ENCODE results near the gene MZB1.
"Not testable (repeated sequence)": the region's sequence is repeated elsewhere in the genome, so short reads cannot be mapped to it uniquely, and the experiment has no call there.

MZB1 gene

DNA sequence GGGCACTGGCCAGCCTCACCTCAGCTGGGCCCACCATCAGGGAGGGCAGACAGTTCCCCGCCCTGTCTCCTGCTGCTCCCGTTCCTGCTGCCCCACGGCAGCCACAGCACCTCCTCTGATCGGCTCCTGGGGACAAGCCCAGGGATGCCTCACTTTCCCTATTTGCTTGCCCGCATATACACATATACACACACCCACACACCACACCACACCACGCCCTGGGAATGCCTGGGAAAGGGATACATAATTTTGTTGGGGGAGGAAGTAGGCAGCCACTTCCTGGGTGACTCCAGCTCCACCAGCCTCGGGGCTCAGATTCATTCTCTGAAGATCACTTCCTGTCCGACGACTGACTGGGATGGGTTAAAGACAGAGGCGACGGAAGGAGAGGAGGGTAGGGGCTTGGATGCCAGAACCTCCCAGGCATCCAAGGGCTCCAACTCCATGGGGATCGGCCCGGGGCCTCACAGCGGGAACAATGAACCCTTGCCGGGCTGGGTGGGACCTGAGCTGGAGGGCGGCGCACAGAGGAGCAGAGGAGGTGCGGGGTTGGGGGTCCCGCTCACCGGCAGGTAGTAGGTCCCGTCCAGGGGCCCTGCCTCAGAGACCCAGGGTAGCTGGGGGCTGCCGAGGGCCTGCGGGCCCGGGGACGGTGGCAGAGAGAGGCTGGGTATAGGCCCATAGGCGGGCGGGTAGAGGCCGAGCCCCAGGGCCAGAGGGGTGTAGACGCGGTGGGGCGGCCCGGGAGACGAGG is 2.0 kb upstream of the MZB1 start:
- DNase-seq (ENCODE audit: low read depth): no peak

DNA sequence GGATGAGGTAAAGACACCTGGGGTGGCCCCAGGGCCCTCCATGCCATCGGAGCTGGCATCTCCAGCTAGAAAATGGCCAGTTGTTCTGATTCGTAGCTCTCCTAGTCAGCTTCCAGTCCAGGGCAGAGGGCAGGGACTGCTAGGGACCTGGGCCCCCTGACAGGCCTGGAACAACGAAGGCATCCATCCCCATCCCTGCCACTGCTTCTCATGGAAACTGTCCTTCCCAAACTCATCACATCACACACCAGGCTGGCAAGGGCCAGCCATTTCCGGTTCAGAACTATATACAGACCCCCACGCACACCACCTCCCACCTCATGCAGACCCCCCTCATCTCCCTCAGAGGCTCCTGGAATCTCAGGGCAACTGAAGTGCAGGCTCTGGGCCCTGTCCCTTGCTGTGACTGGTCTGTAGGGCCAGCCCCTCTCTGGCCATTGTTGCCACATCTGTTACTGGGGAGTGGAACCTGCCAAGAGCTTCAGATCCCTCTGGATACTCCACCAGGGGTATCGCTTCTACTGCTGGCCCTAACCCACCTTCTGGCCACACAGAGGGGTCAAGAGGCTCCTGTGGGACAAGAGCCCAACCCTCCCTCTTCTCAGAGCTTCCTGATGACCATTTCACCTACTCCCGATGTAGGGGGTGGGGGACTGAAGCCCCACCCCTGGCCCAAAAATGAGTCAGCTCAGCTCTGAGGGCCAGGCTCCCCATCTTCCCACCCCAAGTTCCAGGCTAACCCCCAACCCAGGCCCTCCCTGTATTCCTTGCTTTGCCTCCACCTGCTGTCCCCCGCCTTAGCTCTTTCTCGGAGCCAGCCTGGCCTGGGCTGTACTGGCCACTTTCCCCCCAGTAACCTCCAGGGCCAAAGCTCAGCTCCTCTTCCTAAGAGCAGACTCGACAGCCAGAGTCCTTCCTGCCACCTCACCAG is 1.2 kb upstream of the MZB1 start:
- no peak for DNase-seq (ENCODE audit: low read depth)

DNA sequence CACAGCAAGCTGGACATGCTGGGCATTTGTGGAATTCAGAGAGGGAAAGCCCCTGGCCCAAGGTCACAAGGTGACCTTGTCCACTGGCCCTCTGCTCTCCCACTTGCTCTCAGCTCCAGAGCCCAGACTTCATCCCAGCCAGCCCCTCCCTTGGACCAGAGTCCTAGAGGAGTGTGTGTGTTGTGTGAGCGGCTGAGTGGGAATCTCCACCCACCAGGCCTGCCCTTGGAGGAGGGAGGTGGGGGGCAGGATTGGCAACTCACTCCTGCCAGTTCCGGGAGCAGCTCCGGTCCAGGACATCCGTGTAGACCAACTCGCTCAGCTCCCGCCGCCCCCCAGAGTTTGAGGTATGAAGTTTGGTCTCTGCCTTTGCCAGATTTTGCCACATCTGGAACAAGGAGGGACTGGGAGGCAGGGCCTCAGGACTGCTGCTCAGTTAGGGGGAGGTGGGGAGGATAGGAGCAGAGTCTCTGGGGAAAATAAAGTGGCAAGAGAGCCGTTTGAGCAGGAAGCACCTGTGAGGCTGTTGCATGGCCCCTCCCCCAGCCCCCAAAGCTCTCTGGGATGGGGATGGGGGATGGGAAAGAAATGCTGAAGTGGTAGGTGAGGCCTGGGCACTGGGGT is 1.4 kb downstream of the MZB1 start:
- DNase-seq (ENCODE audit: low read depth): no peak

DNA sequence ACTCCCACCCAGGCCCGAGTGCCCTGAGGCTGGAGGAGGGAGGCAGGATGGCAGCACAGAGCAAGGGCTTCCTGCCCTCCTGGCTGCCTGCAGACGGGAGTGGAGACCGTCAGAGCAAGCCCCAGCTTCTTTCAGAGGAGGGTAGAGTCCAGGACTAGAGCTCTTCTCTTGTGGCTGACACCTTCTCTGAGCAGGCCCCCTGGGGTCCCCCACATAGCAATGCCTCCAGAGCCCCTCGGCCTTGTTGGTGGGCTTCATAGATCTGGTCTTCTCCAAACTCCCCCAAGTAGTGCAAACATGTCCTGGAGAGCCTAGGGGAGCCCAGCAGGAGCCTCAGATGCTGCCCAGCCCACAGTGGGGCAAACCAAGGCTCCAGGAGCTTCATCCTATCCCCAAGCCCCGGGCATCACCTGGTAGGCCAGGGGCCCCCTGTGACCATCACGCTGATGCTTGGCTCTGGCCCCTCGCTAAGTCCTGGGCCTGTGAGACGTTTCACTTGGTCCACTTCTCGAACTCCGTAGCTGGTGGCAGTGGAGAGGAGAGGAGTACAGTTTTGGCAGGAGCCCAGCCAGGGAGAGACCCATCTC is 2.0 kb downstream of the MZB1 start:
- DNase-seq (ENCODE audit: low read depth): no peak

DNA sequence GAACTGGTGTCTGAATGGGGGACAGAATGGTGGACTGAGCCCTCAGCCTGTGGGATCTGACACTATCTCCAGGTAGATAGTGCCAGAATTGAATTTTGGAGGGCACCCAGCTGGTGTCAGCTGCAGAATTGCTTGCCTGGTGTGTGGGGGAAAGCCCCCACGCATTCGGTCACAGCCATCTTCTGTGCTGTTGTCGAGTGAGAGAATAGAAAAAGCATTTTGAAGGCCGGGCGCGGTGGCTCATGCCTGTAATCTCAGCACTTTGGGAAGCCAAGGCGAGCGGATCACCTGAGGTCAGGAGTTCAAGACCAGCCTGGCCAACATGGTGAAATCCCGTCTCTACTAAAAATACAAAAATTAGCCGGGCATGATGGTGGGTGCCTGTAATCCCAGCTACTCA is 2.8 kb downstream of the MZB1 start:
- DNase-seq (ENCODE audit: low read depth): not testable (repeated sequence)

DNA sequence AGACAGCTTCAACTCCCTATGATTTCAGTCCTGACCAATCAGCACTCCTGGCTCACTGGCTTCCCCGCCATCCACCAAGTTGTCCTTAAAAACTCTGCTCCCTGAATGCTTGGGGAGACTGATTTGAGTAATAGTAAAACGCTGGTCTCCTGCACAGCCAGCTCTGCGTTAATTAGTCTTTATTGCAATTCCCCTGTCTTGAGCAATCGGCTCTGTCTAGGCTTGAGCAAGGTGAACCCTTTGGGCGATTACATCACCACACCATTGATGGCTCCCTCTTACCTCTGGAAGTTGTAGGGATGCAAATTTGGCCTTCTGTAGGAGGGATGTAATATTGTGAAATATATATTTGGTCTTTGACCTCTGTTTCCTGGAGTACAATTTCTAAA is 3.7 kb downstream of the MZB1 start:
- DNase-seq (ENCODE audit: low read depth): no peak

DNA sequence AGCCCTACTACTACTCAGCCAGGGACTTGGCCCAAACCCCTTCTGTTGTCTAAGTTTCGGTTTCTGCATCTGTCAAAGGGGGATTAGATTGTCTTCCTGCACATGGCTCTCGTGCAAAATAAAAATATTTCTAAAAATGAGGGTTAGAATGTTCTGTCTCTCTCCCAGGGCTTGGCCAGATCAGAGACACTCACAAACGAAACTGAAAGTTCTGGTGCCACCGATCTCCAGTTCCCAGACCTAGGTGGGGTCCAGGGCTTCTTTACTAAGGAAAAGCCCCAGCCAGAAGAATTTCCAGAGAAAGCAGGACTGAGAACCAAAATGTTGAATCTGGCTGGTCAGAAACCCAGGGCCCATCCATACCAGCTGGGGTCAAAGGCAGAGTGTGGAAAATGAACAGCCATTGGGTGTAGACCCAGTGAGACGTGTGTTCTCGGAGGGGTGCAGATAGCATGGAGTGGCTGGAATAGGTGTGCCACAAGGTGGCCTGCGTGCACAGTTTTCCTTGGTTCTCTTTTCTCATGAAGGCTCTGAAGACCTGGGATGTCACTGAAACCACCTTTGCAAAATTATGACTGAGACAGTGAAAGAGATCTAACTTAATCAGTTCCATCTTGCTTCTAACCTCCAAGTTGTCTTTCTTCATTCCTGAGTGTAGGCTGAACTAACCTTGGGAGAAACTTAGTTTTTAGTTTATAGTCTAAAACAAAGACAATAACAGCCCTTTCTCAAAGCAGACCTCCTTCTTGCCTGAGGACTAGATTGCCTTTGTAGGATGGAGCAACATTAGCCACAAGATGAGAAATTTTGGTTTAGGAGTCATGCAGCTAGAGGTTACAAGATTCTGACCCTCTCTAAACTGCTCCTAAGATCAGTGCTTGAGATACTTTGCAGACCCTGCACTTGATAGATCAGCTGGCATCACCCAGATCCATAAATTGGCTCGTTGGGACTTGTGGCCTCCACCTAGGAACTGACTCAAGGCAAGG is 4.4 kb downstream of the MZB1 start:
- no peak for DNase-seq (ENCODE audit: low read depth)

DNA sequence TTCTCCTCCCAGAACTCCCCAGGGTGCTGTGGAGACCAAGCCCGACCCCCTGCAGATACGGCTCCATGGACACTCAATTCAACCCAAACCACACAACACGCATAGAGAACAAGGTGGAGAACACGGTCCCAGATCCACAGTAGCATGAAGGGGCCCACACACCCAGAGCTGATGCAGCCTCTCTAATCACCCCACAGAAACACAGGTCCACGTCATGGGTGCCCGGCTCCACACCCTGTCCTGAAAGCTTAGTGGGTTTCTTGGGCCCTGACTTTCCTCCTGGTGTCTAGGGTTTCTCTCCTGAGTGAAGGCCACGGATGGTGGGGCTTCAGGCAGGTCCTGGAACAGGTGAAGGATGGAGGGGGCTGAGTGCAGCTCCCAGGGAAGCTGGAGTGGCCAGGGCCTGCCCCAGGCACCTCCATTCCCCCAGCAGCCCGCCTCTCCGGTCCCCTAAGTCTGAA is 5.1 kb downstream of the MZB1 start:
- no peak for DNase-seq (ENCODE audit: low read depth)

DNA sequence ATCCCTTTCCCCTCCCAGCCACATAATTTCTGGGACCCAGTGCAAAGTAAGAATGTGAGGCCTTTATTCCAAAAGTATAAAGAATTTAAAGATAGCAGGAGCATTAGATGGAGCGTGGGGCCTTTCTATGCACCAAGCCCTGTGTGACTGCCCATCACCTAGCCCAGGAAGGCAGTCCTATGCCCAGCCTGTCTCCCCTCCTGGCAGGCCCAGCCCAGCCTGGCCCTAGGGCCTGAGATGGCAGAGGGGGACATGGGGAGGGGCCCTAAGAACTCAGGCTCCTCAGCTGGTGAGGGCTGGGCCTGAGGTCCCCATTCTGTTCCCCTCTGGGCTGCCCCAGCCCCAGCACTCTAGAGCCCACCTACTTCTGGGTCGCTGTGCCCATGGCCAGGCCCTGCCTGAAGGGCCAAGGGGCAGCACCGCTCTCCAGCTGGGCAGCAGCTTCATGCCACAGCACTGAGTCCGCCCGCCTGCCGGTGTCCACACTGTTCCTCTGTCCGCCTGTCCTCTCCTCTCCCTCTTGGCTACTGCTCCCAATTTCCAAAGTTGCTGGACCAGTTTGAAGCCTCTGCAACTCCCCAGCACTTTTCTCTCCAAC is 5.6 kb downstream of the MZB1 start:
- no peak for DNase-seq (ENCODE audit: low read depth)

DNA sequence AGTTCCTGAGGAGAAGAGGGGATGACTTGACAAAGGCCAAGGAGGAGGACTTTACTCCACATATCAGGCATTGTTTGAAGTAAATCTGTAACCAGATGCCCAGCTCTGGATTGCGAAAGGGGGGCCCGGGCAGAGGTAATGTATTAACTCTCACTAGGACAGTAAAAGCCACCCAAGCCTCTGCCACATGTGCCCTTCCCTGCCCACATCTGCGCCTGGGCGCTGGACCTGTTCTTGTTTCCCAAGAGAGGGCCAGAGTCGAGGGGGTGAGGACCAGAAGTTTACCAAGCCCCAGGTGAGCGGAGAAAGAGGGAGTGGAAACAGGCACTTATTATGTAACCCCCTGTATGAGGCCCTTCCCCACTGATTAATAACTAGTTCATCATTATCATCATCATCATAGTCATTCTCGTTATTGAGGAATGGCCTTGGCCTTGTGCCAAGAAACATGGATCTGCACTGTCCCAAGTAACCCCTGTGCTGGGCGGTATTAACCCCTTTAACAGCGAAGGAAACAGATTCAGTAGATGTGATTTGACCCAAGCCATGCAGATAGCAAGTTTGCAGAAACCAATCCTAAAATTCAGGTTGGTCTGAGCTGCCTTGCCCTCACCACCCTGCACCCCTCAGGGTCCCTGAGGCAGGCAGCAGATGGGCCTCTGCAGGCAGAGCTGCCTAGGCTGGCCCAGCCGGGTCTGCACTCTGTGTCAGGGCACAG is 6.3 kb downstream of the MZB1 start, which contains the start of gene SLC23A1:
Gene SLC23A1 (minus strand): TSS at position 23 of the 718 bp plus-strand sequence. CDS start 44 bp downstream, outside the sequence.
- DNase-seq (ENCODE audit: low read depth): no peak

DNA sequence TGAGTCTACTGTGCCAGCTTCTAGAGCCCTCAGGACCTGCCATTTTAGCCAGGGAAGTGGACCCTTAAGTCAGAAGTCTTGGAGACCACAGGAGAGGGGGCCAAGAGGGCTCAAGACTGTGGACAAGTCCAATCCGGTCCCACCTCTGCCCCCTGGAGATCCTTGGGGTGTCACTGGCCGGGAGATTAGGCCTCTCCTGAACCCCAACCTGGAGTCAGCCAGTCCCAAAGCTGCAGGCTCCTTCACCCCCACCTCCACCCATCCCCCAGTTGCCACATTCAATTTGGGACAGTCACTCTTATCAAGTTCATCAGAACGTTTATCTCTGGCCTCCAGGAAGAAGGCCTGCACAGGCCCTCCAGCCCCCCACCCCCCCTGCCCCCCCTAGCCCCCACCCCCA is 6.9 kb downstream of the MZB1 start:
- DNase-seq (ENCODE audit: low read depth): no peak

DNA sequence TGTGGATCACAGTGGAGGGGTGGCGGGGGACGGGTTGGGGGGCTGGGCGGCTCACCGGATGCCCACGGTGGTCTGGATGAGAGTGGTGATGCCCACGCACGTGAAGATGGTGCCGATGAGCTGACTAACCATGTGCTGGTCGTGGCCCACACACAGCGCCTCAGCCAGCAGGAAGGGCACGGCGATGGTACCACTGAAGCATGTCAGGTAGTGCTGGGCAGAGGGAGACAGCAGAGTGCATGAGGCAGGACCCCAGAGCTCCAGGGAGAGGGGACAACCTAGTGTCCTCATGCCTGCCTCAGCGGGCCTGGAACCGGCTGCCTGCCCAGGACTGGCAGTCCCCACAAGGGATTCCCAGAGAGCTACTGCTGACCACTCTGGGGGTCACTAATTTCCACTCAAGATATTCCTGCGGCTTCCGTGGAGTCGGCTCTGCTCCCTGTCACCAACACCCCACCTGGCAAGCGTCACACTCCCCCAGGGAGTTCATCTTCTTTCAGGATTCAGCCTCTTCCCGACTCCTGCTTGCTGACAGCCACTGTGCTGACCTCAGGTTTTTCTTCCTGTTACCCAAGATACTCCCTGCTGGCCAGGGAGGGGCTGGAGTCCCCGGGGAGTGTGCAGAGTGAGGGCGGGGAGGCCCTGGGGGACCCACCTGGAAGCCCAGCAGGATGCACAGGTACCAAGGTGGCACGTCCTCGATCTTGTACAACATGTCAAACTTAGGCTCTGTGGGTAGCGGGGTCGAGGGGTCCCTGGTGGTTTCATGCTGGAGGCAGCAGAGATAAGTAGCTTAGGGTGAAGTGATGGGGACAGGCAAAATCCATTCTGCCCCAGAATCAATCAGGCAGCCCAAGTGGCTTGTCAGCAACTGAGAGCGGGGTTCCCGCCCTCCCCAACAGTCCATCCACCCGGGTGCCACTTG is 7.6 kb downstream of the MZB1 start:
- DNase-seq (ENCODE audit: low read depth): no peak

DNA sequence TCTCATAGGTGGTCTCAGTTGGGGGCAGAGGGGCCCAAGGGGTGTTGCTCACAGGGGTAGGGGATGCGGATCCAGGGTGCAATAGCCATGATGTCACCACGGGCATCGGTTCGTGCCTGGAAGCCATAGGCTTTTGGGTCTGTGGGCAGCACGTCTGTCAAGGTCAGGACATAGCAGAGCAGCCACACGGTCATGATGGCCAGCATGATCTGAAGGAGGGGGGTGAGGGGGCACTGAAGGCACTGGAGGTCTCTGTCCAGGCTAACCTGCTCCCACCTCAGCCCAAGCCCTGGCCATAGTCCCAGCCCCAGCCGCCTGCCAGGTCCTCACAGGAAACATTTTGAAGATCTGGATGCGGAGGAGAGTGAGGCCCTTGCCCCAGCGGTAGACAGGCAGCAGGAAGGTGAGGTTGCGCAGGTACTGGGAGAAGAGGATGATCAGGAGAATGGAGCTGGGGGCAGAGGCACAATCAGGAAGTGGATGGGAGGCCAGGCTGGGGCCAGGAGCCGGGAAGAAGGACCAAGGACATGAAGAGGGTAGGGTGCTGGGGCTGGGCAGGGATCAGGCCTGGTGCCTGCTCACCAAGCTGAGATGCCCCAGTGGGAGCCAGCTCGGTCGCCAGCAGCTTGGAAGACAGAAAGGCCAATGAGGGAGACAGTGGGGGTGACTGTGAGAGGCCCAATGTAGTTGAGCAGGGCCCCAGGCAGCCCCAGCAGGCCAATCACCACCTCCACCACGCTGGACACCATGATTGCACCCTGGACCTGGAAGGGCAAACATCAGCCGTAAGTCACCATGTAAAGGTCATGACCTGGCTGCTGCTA is 9.9 kb downstream of the MZB1 start:
- DNase-seq (ENCODE audit: low read depth): no peak

DNA sequence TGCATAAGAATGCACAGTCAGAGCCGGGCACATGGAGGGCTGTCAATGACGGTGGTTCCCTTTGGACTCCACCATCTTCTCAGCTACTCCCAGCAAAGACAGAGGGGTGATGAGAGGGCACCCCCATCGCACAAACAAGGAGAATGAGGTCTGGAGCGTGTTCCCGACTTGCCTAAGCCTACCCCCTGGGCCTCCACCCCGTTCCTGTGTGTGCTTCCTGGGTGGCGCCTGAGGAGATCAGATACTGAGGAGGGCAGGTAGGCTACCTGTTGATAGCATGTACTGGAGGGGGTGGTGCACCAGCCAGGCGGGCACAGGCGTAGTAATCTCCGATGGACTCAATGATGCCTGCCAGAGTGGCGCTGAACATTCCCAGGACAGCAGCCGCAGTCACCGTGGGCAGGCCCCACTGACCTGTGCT is 10.8 kb downstream of the MZB1 start:
- no peak for DNase-seq (ENCODE audit: low read depth)

DNA sequence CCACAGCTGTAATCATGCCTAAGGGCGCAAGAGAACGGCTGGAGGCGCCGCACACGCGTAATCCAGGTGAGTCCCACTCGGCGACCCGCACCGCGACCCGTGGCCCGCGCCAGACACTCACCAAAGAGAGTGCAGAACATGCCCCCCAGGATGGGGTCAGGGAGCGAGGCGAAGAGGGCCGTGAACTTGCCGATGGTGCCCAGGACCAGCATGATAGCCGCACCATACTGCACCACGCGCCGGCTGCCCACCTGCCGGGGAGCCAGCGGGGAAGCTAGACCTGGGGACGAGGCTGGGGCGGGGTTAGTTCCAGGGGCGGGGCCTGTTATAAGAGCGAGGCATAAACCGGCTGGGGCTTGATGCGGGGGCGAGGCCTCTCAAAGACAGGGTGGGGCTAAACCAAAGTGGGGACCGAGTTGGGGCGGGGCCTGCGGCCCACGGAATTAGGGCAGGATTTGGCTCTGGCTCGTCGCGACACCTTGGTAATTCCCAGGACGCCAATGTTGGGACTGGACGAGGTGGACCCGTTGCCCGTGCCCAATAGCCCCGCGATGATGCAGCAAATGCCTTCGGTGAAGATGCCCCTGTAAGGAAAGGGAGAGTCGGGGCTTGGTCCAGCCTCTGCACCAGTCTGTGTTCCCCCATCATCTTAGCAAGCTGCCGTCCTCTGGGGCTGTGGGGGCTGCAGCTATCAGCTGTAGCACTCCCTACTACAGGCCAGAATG is 11.4 kb downstream of the MZB1 start:
- DNase-seq (ENCODE audit: low read depth): no peak

DNA sequence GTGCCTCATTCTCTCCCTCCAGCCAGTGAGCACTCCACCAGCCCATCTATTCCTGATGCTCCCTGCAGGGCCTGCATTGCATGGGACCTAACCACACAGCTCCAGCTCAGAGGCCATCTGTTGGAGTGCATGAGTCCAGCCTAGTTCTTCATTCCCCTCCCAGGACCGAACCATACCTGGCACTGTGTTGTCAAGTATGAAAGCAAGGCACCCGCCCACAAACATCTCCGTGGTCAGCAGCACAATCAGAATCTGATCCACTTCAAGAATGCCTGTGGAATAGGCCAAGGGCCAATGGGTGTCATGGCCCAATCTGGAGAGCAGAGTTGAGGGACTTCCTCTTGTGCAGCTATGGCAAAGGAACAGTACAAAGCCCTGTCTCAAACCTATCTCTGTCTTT is 12.5 kb downstream of the MZB1 start:
- DNase-seq (ENCODE audit: low read depth): no peak

DNA sequence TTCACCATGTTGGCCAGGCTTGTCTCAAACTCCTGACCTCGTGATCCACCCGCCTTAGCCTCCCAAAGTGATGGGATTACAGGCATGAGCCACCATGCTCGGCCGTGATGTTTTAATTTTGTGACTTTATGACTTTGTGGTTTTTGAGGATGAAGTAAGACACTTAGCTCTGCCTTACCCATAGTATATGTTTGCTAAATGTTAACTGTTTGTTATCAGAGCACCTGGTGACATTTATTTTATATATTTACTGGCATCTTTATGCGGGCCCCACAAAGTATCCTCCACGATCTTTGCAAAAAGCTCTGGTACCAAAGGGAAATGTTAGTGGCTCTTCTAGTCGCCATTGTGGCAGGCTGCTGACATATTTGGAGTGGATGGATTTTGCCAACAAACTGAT is 13.3 kb downstream of the MZB1 start:
- no peak for DNase-seq (ENCODE audit: low read depth)

Data from HS-5 (cell line).